ENCODE data around the gene MYL7. TPM values are rescaled to one million over a fixed set of nuclear protein-coding genes. Genes with fewer than 3 reads are reported as not detected.

The MYL7 gene
- total and polyA plus RNA-seq, 2 of the 13 experiments (the other 11 are each of a cell fraction or from before 2014, with no cell fraction given): 1.8 TPM; not detected in 1

DNA sequence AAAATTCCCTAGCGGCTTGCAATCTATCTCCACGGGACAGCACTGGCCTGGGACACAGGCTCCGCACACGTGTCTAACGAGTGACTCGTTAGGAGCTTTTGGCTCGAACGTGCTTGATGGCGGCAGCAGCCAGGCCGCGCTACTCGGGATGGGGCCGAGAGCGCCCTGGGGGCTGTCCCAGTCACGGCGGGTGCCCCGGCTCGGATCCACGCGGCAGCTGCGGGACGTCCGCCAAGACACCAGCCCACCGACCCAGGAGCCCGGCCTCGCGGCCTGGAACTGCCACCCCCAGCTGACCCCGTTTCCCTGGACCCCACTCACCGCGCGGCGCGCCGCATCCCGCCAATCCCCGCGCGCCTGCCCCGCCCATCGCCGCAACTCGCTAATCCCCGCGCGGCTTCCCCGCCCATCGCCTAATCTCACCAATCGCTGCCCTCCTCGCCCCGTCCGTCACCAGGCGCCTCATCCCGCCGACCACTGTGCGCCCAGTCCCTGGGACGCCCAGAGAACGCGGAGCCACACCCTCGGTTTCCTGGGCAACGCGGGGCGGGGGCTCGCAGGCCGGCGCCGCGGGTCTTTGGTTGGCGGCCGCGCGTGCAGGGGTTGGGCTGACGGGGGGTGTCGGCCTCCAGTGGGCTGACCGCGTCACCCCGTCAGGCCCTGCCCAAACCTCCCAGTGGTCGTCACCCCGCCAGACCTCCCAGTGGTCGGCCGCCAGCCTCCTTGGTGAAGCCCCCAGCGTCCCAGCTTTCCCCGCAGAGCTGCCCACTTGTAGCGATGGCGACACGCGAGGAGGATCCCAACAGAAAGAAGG, 17.7 kb downstream of the MYL7 start, which contains the start of gene POLD2 (continued):
- TF ChIP-seq THAP9 (CRISPR knock-in tag; IDR thresholded peaks at IDR 0.05; ENCODE audit: borderline replicate concordance) (peak; percentile 36; the same call in 1 of the 2 replicates), RBM22 (optimal IDR thresholded peaks at IDR 0.05; ENCODE audit: low read length) (no peak), SP5 (CRISPR knock-in tag; IDR thresholded peaks at IDR 0.05; ENCODE audit: borderline replicate concordance, low read depth) (peak; percentile 89), ZNF343 (CRISPR knock-in tag; IDR thresholded peaks at IDR 0.05) (peak; percentile 78), FOXC1 (CRISPR knock-in tag; IDR thresholded peaks at IDR 0.05; ENCODE audit: borderline replicate concordance) (peak; percentile 65; the same call in 1 of the 2 replicates), ZNF564 (CRISPR knock-in tag; IDR thresholded peaks at IDR 0.05) (0 out of 2 replicates have a peak, but pooled peaks have one; percentile 71), ZNF350 (CRISPR knock-in tag; IDR thresholded peaks at IDR 0.05; ENCODE audit: borderline replicate concordance, low read depth) (0 out of 2 replicates have a peak, but pooled peaks have one; percentile 47), ZNF569 (CRISPR knock-in tag; IDR thresholded peaks at IDR 0.05; ENCODE audit: borderline replicate concordance) (no peak), TBX3 (IDR thresholded peaks at IDR 0.05; ENCODE audit: borderline replicate concordance) (no peak), TARDBP (CRISPR knock-in tag; IDR thresholded peaks at IDR 0.05) (peak; percentile 30; the same call in 1 of the 2 replicates), ZNF720 (CRISPR knock-in tag; IDR thresholded peaks at IDR 0.05) (no peak), MATR3 (CRISPR knock-in tag; IDR thresholded peaks at IDR 0.05) (no peak), POLR2A (IDR thresholded peaks at IDR 0.05; ENCODE audit: insufficient read depth in 1 of 2, low read depth in 2 of 2, low read length in 2 of 2) (peak; percentile 69 to 77), ZNF678 (CRISPR knock-in tag; IDR thresholded peaks at IDR 0.05) (0 out of 2 replicates have a peak, but pooled peaks have one; percentile 74), MAFG (CRISPR knock-in tag; IDR thresholded peaks at IDR 0.05) (no peak), KAT8 (CRISPR knock-in tag; IDR thresholded peaks at IDR 0.05) (peak; percentile 37; the same call in 1 of the 2 replicates), TFAP4 (IDR thresholded peaks at IDR 0.05; ENCODE audit: borderline replicate concordance, low read depth) (peak; percentile 50; the same call in 1 of the 2 replicates), ZNF501 (CRISPR knock-in tag; IDR thresholded peaks at IDR 0.05) (peak; percentile 91), CHD2 (IDR thresholded peaks at IDR 0.05; ENCODE audit: low read depth, low read length) (no peak), KLF16 (CRISPR knock-in tag; IDR thresholded peaks at IDR 0.05) (peak in 1 of 2 experiments; percentile 47; a peak in 1 of 4 replicates), KLF12 (CRISPR knock-in tag; IDR thresholded peaks at IDR 0.05; ENCODE audit: borderline replicate concordance) (peak; percentile 57; the same call in 1 of the 2 replicates), ZNF792 (CRISPR knock-in tag; IDR thresholded peaks at IDR 0.05) (no peak; the same call in 1 of the 2 replicates), ZBTB42 (CRISPR knock-in tag; IDR thresholded peaks at IDR 0.05) (peak; percentile 91), ETV5 (CRISPR knock-in tag; IDR thresholded peaks at IDR 0.05; ENCODE audit: borderline replicate concordance) (0 out of 2 replicates have a peak, but pooled peaks have one; percentile 28), ZNF547 (CRISPR knock-in tag; IDR thresholded peaks at IDR 0.05) (peak; percentile 75)
- TF ChIP-seq, protein P1, sequence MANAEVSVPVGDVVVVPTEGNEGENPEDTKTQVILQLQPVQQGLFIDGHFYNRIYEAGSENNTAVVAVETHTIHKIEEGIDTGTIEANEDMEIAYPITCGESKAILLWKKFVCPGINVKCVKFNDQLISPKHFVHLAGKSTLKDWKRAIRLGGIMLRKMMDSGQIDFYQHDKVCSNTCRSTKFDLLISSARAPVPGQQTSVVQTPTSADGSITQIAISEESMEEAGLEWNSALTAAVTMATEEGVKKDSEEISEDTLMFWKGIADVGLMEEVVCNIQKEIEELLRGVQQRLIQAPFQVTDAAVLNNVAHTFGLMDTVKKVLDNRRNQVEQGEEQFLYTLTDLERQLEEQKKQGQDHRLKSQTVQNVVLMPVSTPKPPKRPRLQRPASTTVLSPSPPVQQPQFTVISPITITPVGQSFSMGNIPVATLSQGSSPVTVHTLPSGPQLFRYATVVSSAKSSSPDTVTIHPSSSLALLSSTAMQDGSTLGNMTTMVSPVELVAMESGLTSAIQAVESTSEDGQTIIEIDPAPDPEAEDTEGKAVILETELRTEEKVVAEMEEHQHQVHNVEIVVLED (CRISPR knock-in tag; IDR thresholded peaks at IDR 0.05; ENCODE audit: borderline replicate concordance): peak; percentile 75; the same call in 1 of the 2 replicates
